NCI-H526 treated with DMSO at 0.1 percent for 48 hours (cell line): Measurements from ENCODE around the gene DYRK1A.

Experiments used
- DNase-seq: peaks from one replicate; lab custom pipeline; 2025; lab: John Stamatoyannopoulos, UW

DYRK1A gene

GRCh38 chr21:37566790-37567615 is 200.4 kb downstream of the DYRK1A start:
- no peak for DNase-seq

GRCh38 chr21:37568415-37568814 is 201.8 kb downstream of the DYRK1A start:
- no peak for DNase-seq

GRCh38 chr21:37568916-37569315 is 202.3 kb downstream of the DYRK1A start:
- DNase-seq = no peak

GRCh38 chr21:37571442-37571841 is 204.9 kb downstream of the DYRK1A start:
- no peak for DNase-seq

DNA sequence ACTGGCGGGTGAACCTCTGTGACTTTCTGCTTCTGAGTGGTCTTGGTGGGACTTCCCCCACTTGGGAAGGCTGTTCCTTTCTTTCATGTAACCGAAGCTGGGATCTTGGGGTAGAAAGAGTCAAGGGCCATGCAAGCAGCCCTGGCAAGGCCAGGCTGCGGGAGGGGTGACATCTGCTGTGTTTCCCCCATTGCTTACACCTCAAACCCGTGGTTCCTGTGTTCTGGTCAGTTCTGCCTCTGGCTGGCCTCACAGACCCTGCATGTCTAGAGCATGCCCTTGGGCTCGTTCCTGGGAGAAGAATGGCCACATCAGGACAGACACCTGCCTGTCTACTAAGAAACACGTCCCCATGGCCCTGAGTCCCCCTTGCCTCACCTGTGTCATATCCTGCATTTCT is 207.7 kb downstream of the DYRK1A start:
- no peak for DNase-seq

DNA sequence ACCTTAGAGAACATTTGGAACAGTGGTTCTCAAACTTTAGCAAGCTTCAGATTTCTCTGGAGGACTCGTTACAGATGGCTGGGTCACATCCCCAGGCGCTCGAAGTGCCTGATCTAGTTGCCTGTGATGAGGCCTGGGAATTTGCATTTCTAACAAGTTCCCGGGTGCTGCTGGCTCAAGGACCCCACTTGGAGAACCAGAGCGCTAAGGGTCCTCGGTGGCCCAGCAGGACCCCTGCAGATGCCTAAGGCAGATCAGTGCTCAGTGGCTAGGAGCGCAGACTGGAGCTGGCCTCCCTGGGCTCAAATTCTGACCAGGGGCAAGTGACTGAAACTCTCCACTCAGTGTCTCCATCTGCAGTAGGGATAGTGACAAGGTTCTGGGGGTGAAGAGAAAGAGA is 208.2 kb downstream of the DYRK1A start:
- DNase-seq = no peak

DNA sequence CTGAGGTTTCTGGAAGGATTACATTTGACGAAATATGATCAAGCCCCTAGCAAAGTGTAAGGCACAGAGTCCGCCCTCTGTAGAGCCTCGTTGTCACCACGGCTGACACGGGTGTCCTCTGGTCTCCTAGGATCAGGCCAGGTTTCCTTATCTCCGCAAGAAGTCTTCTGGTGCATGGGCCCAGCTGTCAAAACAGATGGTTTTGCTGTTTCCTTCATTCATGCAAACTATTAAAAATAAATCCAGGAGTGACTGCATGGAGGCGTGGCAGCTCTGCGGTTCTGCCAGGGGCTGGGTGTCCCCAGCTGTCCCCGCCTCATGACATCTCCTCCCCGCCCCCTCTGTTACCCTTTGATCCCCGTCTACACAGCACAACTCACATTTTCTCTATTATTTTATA is 209.0 kb downstream of the DYRK1A start:
- no peak for DNase-seq
